GM19455 (cell line): ENCODE results near the gene MBNL1.

Experiments
- ATAC-seq: cut with Tn5 transposase; IDR thresholded peaks from one replicate; pipeline ENCODE4 v1.9.1; 2021; ENCODE audit not compliant: unreplicated experiment

Gene MBNL1

DNA sequence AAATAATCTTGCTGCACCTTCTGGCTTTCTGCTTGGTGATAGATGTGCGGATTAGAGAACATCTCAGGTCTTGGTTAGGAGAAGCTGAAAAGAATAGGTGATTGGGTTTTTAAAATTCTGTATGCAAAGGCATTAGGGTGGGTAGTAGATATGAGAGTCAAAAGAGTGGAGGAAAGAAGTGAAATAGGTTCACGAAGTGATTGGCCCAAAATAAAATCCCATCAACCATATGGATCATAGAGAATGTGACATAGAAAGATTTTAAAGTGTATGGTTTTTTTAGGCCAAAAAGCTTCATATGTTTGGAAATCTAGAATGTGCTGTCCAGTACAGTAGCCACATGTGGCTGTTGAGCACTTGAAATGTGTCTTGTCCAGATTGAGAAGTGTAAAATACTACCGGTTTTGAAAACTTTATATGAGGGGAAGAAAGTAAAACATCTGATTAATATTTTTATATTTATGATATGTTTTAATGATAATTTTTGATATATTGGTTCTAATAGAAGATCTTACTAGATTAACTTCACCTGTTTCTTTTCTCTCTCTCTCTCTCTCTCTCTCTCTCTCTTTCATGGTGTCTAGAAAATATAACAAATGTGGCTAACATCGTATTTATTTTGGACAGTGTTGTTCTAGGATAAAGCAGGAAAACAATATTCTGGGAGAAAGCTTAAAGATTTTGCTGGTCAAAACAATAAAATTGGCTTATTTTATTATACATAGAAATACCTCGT lies 2.9 kb downstream of the MBNL1 start:
- ATAC-seq: no peak

DNA sequence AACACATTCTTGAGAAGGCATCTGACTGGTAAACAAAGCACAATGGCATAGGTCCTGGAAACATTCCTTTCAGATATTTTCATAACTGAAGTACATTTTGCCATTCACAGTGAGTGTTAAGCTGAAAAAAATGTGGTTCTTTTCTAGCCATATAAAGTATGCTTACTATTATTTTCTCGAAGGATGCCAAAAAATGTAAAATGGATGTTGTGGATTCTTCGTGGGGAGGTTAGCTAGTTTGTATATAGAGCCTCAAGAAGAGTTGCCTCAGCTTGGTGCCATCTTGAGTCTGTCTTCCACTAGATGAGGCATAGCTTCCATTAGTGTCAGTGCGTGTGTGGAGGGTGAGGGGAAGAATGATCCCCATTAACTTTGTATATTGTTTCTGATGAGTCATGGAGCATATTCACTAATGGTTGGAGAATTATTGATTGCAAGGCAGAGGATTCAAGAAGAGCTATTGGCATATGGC lies 4.1 kb downstream of the MBNL1 start:
- no peak for ATAC-seq

DNA sequence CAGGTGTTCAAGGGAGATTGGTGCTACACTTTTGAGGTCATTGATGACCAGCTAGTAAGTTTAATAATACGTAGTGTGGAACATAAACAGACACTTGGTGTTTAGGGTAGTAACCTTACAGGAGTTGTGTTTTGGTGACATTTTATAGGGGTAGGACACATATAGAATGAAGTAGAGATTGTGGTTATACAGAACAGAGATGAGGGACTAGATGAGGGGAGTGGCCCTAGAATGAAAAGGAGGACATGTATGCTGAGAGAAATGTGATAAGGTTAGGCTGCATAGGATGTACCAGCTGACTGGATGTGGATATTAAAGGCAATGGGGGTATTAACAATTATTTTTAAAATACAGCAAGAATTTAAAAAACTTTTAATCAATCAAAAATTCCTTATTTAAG lies 8.0 kb downstream of the MBNL1 start:
- no peak for ATAC-seq

DNA sequence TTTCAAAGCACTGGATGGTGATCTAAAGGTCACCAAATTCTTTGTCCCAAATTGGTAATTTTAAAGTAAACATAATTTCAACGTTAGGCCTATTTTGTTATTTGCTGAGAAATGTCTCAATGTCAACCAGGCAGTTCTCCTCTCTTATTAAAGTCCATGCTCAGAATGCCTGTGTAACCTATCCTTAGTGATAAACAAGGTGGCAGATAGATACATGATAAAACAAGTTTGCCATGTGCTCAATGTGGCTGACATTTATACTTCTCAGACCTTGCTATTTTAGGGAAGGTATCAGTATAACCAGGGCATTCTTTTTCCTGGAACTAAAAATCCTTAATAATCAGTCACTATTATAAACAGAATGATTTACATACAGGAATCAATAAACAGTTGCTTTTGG lies 8.5 kb downstream of the MBNL1 start:
- no peak for ATAC-seq

DNA sequence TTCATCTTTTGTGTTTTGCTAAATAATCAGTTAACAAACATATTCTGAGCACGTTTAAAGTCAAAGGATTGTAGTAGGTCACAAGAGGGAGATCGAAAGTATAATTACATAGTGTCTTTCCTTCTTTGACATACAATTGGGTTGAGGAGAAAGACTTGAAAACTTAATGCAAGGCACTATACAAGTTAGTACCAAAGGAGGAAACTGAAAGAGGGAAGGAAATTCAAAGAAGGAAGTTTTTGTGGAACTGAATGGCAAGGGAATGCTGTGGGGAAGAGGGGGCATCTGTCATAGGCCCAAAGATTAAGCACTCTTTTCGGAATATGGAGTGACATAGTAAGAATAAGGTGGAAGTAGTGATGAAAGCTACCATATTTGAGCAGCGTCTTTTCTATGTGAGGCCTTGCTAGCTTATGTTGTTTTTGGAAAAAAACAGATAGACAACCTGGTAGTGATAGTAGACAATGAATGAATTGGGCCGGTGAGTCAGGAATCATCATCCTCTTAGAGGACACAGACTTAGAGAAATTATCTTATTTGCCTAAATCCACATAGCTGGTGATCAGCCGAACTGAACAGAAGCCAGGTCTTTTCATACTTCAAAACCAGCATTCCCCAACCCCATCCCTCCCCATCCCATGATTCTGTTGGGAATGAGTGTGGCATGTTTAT lies 10.2 kb downstream of the MBNL1 start:
- no peak for ATAC-seq

DNA sequence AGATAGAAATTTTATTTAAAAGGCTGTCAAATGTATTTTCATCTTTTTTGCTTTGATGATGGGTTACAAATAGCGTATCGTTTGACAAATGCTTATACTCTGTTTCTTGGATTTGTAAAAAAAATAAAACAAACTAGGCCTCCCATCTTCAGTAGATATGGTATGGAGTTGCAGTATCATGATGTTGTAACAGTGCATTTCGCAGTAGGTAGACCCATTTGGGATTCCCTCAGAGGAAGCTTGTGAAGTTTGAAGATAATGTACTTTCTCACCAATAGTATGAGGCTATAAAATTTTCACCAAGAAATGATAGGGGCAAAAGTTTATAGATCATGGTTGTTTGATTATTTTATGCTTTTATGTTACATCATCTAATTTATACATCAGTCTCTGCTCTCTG lies 10.8 kb downstream of the MBNL1 start:
- ATAC-seq: no peak

DNA sequence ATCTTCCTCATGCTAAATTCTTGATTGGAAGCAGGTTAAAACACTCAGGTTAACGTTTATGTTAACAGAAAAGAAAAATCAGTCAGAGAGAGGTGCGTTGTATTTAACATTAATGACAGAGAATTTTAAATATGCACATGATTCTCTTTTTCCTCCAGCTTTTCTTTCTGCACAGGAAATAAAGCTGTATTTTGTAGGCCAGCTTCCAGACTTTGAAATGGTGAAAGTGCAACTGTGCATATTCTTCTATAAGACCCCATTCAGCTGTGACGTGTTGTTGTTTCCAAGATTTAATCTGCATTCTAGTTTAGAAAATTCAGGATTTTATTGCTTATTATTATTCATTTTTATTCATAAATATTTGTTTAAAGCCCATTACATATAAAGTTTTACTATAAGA lies 11.8 kb downstream of the MBNL1 start:
- no peak for ATAC-seq

DNA sequence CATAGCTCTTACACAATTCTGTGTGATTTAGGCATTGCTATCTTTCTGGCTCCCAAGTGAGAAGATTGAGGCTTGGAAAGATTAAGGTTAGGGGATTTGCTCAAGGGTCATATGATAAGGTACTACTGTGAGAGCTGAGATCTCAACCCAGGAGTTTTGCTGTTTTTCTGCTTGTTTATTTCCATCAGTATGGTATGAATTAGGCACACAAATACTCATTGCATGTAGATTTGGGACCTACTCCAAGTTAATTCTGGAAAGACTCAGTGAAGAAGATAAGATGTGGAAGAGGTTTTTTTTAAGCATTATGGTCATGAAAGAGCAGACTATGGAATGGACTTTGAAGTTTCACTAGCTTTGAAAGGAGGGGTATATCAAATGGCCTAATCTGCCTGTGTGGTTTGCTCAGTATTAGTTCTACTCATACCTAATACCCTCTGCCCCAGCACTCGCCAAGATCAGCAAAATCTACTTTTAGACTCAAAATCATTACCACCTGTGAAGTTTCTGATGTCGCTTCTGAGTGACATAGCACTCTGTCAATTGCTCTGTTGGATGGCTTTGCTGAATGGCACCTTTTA lies 12.5 kb downstream of the MBNL1 start:
- peak; percentile 80 for ATAC-seq

DNA sequence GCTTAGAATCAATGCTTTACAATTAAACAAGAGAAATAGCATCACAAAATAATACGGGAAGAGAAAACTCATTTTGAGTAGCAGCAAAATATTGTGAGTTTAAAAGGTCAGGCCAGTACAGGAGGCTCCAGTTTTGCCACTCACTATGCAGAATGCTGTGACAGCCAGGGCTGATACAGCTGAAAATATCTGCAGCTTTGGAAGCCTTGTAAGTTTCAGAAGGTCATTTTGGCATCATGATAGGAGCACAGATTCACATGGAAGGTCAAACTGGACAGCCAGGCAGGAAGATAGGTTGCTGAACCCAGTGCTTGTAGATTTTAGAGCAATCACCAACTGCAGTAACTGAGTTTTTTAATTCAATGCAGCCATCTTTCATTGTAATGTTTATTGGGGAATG lies 14.1 kb downstream of the MBNL1 start:
- no peak for ATAC-seq

DNA sequence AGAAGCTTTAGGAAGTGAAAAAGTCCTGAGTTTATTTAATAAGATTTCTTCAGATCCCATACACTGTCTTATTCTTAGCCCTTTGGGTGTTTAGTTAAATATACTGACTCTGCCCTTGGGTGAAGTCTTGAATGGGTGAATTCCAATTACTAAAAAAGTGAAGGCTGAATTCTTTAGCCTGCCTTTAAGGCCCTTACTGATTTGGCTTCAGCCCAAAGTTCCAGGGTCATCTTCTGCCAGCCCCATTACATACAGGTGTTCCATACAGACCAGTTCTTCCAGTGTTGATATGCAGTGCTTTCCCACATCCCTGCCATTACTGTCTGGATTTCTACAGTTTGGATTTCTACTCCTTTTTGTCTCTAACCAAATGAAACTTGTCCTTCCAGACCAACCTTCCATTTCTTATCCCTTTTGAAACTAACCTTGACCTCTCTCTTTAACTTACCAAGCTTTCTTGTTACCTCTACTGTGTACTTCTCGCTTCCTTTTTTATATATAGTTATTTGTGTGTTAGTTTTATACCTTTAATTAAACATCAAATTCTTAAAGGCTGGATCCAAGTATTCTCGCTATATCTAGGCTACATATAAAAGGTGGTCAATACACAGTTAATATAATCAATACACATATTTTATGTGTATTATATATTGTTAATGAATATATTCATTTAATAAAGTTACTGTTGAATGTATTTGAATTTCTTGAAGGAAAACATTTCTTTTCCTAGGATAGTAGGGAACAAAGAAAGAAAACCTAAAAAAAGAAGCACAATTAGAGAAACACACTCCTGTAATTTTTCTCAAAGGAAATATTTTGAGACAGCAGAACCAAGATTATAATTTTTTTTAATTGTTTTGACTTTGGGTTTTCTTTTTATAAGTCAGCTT lies 15.0 kb downstream of the MBNL1 start:
- no peak for ATAC-seq

DNA sequence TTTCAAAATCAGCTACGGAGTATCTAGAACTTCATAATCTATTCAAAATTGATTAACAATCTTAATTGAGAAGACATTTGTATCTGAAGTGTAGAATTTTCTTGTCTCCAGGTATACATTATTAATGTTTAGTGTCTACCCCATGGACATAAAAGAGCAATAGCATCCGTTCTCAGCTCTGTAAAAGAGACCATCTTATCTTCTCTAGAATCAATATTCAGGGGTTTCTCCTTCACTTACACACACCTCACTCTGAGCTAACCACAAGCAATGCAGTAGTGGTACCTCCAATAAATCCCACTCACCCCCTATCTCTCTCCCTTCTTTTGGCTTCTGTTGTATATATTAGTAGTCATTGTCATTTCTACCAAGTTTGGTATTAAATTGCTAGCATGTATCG lies 16.2 kb downstream of the MBNL1 start:
- ATAC-seq: no peak

DNA sequence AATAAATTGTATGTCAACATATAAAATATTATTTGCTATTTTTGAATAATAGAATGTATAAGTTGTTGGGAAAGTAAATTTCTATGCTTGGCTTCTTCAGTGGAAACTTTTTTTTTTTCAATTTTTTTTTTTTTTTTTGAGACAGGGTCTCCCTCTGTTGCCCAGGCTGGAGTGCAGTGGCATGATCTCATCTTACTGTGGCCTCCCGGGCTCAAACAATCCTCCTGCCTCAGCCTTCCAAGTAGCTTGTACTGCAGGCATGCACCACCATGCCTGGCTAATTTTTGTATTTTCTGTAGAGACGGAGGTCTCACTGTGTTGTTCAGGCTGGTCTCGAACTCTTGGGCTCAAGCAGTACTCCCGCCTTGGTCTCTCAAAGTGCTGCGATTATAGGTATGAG lies 16.8 kb downstream of the MBNL1 start:
- no peak for ATAC-seq

DNA sequence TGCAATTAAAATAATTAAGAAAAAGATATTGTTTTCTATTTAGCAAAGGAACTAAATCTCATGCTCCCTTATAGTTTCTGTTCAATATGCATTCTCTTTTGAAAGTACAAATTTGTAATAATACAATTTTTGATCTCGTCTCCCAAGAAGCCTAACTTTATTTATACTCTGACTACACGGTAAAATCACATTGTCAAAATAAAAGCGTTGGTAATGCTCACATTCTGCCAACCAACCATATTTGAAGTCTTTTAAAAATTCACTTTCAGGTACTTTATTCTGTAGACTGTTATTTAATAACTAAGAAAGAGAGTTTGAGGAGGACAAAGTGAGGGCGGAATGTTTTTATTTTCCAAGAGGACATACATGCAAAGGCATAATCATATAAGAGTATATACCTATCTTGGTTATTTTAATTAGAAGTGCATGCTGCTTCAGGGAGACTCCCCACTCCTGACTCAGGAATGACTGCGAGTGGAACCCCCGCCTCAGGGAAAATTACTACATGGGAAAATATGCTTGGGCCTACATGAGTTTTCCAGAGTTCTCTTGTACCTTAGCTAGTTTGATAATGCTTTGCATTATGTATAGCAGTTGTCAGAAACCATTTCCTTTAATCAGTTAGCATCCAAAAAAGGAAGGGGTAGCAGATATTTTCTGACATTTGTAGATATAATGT lies 19.3 kb downstream of the MBNL1 start:
- ATAC-seq: no peak

DNA sequence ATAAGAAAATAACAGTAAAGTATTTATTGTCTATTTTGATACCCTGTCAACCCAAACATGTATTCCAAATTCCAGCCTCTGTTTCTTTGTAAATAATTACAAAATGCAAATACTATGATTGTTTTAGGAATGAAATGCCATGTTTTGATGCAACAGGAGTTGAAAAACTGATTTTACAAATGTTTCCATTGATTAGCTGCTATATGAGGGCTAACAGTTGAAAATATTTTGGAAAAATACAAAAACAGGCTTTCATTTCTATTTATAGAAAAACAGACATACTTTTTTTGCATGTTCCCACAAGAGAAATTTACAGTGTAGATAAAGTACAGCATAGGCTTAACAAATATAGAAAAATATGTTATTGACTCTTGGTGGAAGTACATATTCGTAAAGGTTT lies 20.0 kb downstream of the MBNL1 start:
- ATAC-seq: no peak

DNA sequence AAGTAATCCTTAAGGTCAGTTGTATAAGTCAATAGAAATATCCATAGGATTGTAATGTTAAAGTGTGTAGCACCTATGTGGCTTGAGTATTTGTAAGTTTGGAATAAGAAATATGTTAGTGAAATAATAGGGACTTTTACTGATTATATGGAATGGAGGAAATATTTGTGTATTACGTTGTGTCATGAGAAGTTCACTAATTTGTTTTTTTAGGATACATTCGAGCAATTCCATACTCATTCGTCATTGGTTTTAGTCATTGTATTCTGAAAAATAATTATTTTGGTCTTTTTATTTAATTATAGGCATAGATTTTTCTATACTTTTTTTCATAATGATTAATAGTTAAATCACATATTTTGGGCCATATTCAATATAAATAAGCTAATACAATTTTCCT lies 21.0 kb downstream of the MBNL1 start:
- no peak for ATAC-seq

DNA sequence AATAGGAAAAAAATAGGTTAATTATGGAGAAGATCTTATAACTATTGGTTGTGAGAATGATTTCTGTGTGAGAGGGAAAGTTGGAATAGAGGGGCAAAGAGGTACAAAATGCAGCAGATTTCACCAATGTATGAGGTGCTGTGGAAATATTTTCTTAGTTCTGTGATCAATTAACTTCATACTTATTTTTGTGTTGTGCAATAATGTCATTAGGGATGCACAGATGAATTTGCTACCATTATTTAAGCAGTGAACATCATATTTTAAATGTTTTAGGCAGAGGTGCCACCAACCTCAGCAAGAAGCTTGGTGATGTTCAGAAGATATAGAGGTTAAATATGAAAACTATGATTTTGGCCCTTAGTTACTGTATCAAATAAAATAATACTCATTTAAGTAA lies 21.6 kb downstream of the MBNL1 start:
- no peak for ATAC-seq

DNA sequence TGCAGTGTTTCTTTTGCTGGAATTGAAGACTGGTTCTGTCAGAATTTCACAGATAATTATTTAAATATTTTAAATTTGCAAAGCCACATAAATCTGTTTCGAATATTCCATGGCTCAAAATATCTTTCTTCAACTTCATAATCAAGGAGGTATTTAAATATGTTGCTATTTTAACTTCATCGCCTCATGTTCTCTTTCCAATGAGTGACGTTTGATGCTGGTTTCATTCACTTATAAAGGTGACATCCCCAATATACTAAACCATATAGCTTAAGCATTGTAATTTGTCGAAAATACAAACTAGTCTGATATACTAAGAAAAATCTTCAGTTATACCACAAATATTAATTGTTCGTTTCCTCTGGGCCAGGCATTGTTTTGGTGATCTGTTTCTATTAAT lies 22.5 kb downstream of the MBNL1 start:
- no peak for ATAC-seq

DNA sequence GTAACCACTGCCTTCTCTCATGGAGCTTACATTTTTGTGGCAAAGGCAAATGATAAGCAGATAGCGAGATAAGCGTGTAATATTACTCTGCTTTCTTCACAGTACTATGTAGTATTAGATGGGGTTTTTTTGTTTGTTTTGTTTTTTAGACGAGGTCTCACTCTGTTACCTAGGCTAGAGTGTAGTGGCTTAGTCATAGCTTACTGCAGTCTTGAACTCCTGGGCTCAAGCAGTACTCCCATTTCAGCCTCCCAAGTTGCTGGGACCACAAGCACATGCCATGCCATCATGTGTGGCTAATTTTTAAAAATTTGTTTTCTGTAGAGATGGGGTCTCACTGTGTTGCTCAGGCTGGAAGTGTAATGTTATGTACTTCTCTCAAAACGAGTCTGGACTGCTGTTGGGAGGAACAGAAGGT lies 22.9 kb downstream of the MBNL1 start:
- no peak for ATAC-seq

DNA sequence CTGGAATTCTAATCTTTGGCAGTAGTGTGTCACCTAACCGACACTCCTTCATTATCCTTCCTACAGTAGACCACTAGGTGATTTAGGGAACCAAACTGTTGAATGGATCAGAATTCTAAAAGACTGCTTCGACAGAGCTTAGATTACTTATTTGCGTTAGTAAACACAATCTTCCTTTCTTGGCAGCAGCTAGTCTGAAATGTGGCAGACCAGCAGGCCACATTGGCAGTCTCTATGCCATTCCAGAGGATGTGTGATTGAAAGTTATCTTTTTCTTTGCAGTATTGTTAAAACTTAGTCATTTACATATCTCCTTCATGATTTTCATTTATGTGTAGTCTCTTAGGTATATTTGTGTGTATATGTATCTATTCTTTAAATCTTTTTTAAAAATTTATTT lies 23.6 kb downstream of the MBNL1 start:
- ATAC-seq: no peak

DNA sequence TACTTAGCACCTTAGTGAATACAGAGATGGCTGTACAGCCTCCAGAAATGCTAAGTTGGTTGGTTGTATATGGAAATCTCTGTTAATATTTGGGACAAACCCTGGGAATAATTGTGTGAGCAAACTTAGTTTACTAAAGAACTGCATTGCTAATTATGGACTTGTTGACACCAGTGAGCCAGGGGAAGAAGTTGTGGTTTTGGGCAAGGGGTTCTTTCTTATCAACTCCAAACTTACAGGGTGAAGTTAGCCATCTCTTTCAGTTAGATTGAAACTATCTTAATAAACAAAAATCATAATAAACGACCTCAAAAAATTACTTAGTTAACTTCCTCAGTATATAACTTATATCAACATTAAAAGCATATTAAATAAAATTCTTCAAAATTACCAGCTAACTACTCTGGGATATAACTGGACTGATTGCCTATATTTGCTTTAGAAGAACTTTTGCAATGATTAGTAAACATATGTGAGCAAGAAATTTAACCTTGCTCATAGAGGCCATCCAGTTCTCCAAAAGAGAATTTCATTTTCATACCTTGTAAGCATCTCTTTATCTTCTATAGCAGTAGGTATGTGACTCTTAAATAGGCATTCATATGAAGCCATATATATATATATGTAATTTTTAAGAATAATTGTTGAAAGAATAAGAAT lies 24.7 kb downstream of the MBNL1 start:
- no peak for ATAC-seq
